CD4-positive, alpha-beta T cell treated with Interleukin-12 subunit alpha and Interleukin-12 subunit beta, for 1 hour (primary cell): ENCODE measurements around the gene FAM117A.
"Not testable (repeated sequence)": the region's sequence is repeated elsewhere in the genome, so short reads cannot be mapped to it uniquely, and the experiment has no call there.

Experiments
- DNase-seq: peaks from one replicate; pipeline ENCODE4 v3.0.0-alpha.2; 2020

FAM117A gene

GRCh38 chr17:49676276-49676868 lies 87.6 kb downstream of the FAM117A start:
- peak; percentile 87 for DNase-seq

DNA sequence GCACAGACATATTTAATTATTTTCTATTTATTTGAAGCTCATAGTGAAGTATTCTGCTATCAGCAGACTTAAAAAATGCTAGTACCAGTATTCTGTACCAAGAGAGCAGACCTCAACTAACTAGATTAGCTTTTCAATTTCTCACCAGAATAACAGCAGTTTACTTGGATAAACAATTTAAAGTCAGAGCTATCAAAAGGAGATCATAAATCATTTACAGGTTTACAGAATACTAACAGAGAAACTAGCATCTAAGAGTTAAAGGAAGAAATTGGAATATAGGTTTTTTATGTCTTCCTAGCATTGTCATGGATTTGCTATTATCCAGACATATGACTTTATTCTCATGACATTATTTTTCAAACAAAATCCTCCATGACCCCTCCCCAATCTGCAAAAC lies 89.4 kb downstream of the FAM117A start:
- no peak for DNase-seq

- DNase-seq: not testable (repeated sequence)
Measured at GRCh38 chr17:49673679-49674078, 90.3 kb downstream of the FAM117A start.

GRCh38 chr17:49670641-49671040 lies 93.3 kb downstream of the FAM117A start:
- no peak for DNase-seq

DNA sequence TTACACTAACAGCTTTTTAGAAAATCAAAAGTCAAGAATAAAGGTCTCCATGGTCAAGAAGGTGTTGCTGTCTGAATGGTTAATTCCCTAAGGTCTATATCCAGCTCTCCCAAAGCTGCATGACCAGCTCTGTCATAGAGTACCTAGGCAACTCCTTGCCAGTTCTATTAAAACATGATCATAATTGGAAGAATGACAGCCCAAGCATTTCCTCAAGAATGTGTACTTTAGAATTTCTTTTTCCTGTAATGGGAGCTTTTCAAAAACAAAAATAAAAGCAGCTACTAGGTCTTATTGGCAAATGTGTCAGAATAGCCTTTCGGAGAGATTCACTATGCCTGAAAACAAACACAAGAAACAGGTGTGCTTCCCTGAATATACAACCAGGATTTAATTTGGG lies 93.9 kb downstream of the FAM117A start:
- no peak for DNase-seq

- DNase-seq: no peak
Measured at GRCh38 chr17:49667854-49668253, 96.1 kb downstream of the FAM117A start.

- DNase-seq: no peak
Measured at GRCh38 chr17:49664706-49665211, 99.2 kb downstream of the FAM117A start.
